Mucosa of descending colon (tissue), 3 donors: ENCODE measurements around the gene ACTL7B. TPM values are rescaled to one million over a fixed set of nuclear protein-coding genes. Genes with fewer than 3 reads are reported as not detected.

Source experiments
- ATAC-seq: fragments of 200-7000 bp; cut with Tn5 transposase; one replicate; pipeline ENCODE4 v1.9.1; 2020; ENCODE audit warnings: mild to moderate bottlenecking, moderate library complexity
- DNase-seq, 3 donors: peaks; one replicate each; pipeline ENCODE4 v3.0.0-alpha.2; 2020
- H3K36me3 ChIP-seq: fragments of 200-600 bp; one replicate; pipeline ENCODE4 v1.8.0; 2021; ENCODE audit warnings: low read depth, mild to moderate bottlenecking
- H3K4me1 ChIP-seq: fragments of 200-600 bp; one replicate; pipeline ENCODE4 v1.8.0; 2021; ENCODE audit warnings: low read depth, mild to moderate bottlenecking
- H3K4me3 ChIP-seq: fragments of 200-600 bp; one replicate; pipeline ENCODE4 v1.8.0; 2021; ENCODE audit warnings: mild to moderate bottlenecking
- H3K9me3 ChIP-seq: fragments of 200-600 bp; one replicate; pipeline ENCODE4 v1.8.0; 2021; ENCODE audit warnings: mild to moderate bottlenecking
- CTCF ChIP-seq: fragments of 200-600 bp; IDR thresholded peaks from one replicate; pipeline ENCODE4 v1.8.0; 2022; ENCODE audit warnings: antibody characterized with exemption, mild to moderate bottlenecking
- intact Hi-C, 2 donors: fragments of 100-400 bp; cut with DNase I in 1 of 2; cut with micrococcal nuclease in 1 of 2; formaldehyde crosslinking; loops; one replicate each; pipeline versions ENCODE4 v1.11.0 to v1.11.1; 2022; cut with DNase I, micrococcal nuclease
- total RNA-seq, 3 donors: library from RNA; stranded (reverse); fragmentation: NEBNext Ultra II Directional in 2 of 3; extraction: Animal tissue kit (Norgen Biotek cat#: 25700) in 2 of 3; gene quantifications; one replicate each; pipeline versions ENCODE4 v1.2.1 to v1.2.4, GENCODE V29; 2021 to 2023
- donor health status: DM: no; HTN: no; CAD: no; lungs with moderate emphysema.
- donor health status: DM: no; HTN: no; CAD: no.
- donor health status: DM: no; HTN: yes; CAD: no.

The ACTL7B gene
- total RNA-seq, 3 donors from 2014 or later: not detected

- Histone ChIP-seq H3K4me1 (no peaks in the 10 kb centered on the region), H3K4me3 (no peak overlapping the region), H3K36me3 (peaks cover 11% of the 10 kb centered on the region), H3K9me3 (no peaks in the 10 kb centered on the region)
- intact Hi-C loops: no loop called here
- no peak for TF ChIP-seq CTCF
- ATAC-seq (no peak), DNase-seq (no peak)
Observed at GRCh38 chr9:108876425-108876824, 20.6 kb upstream of the ACTL7B start.

- Histone ChIP-seq H3K4me3 (no peak overlapping the region), H3K9me3 (no peaks in the 10 kb centered on the region), H3K36me3 (peaks cover 11% of the 10 kb centered on the region), H3K4me1 (no peaks in the 10 kb centered on the region)
- no peak for ATAC-seq
- DNase-seq: no peak
- intact Hi-C loops: no loop called here
- TF ChIP-seq CTCF: no peak
Observed at GRCh38 chr9:108874058-108874788, 18.4 kb upstream of the ACTL7B start.

- H3K4me1 ChIP-seq: no peaks in the 10 kb centered on the region
- TF ChIP-seq CTCF: no peak
- no peak overlapping the region for H3K4me3 ChIP-seq
- intact Hi-C loops: no loop called here
- no peak for DNase-seq
- no peak for ATAC-seq
- no peaks in the 10 kb centered on the region for H3K36me3 ChIP-seq
- no peaks in the 10 kb centered on the region for H3K9me3 ChIP-seq
Observed at GRCh38 chr9:108869092-108869725, 13.4 kb upstream of the ACTL7B start.

- intact Hi-C loops: no loop called here
- H3K36me3 ChIP-seq: no peaks in the 10 kb centered on the region
- H3K4me3 ChIP-seq: no peak overlapping the region
- DNase-seq (no peak), ATAC-seq (no peak)
- no peaks in the 10 kb centered on the region for H3K4me1 ChIP-seq
- H3K9me3 ChIP-seq: no peaks in the 10 kb centered on the region
- TF ChIP-seq CTCF: no peak
Observed at GRCh38 chr9:108867829-108868228, 12.0 kb upstream of the ACTL7B start.

GRCh38 chr9:108867116-108867515, 11.3 kb upstream of the ACTL7B start:
- no peaks in the 10 kb centered on the region for H3K36me3 ChIP-seq
- intact Hi-C loops: no loop called here
- no peak for ATAC-seq
- no peak for DNase-seq
- no peak overlapping the region for H3K4me3 ChIP-seq
- no peaks in the 10 kb centered on the region for H3K4me1 ChIP-seq
- TF ChIP-seq CTCF: no peak
- no peaks in the 10 kb centered on the region for H3K9me3 ChIP-seq
